Cerebellar cortex (tissue), 1 donor: Measurements from ENCODE around the gene SLC12A7.
"Not testable (repeated sequence)": the region's sequence is repeated elsewhere in the genome, so short reads cannot be mapped to it uniquely, and the experiment has no call there.

Experiments
- DNase-seq: peaks from one replicate; pipeline ENCODE4 v3.0.0-alpha.2; 2015; ENCODE audit warnings: low spot score

Gene SLC12A7

GRCh38 chr5:1034986-1035385 is 76.9 kb downstream of the SLC12A7 start:
- no peak for DNase-seq

- no peak for DNase-seq
Measured at GRCh38 chr5:1034421-1034905, 77.4 kb downstream of the SLC12A7 start.

GRCh38 chr5:1033606-1034420 is 78.0 kb downstream of the SLC12A7 start:
- DNase-seq = peak; percentile 5

- no peak for DNase-seq
Measured at GRCh38 chr5:1033178-1033577, 78.7 kb downstream of the SLC12A7 start.

GRCh38 chr5:1032551-1033027 is 79.3 kb downstream of the SLC12A7 start:
- DNase-seq = no peak

- DNase-seq = no peak
Measured at GRCh38 chr5:1032011-1032410, 79.9 kb downstream of the SLC12A7 start.

- no peak for DNase-seq
Measured at GRCh38 chr5:1031306-1031959, 80.4 kb downstream of the SLC12A7 start.

- no peak for DNase-seq
Measured at GRCh38 chr5:1030801-1031271, 81.0 kb downstream of the SLC12A7 start.

GRCh38 chr5:1029945-1030625 is 81.8 kb downstream of the SLC12A7 start:
- no peak for DNase-seq

GRCh38 chr5:1029282-1029944 is 82.5 kb downstream of the SLC12A7 start:
- DNase-seq = no peak

GRCh38 chr5:1028481-1029281 is 83.2 kb downstream of the SLC12A7 start:
- no peak for DNase-seq

GRCh38 chr5:1027631-1028441 is 84.0 kb downstream of the SLC12A7 start:
- no peak for DNase-seq

GRCh38 chr5:1026700-1027621 is 84.9 kb downstream of the SLC12A7 start:
- DNase-seq = no peak

- DNase-seq = not testable (repeated sequence)
Measured at GRCh38 chr5:1021969-1022336, 89.9 kb downstream of the SLC12A7 start.

- no peak for DNase-seq
Measured at GRCh38 chr5:1021136-1021968, 90.5 kb downstream of the SLC12A7 start.

- DNase-seq = no peak
Measured at GRCh38 chr5:1020452-1020961, 91.4 kb downstream of the SLC12A7 start.

GRCh38 chr5:1019001-1019905 is 92.6 kb downstream of the SLC12A7 start:
- DNase-seq = no peak
